B cell (primary cell): Measurements from ENCODE around the gene STUM. TPM values are rescaled to one million over a fixed set of nuclear protein-coding genes. Genes with fewer than 3 reads are reported as not detected.

Experiments used
- ATAC-seq: fragments of 200-7000 bp; cut with Tn5 transposase; one replicate; pipeline ENCODE4 v1.10.0; 2021; ENCODE audit warnings: low read depth, mild to moderate bottlenecking, moderate number of reproducible peaks, moderate library complexity
- CTCF ChIA-PET: fragments of 350-600 bp; sonication (Branson Sonifier 250); formaldehyde crosslinking; loops from one replicate; lab custom pipeline; 2021; ENCODE audit warnings: antibody characterized with exemption, inconsistent platforms; lab: Charles Lee
- POLR2A ChIA-PET: fragments of 350-600 bp; sonication (Branson Sonifier 250); formaldehyde crosslinking; loops from one replicate; lab custom pipeline; 2021; ENCODE audit warnings: antibody characterized with exemption; lab: Charles Lee
- DNase-seq: peaks from one replicate; pipeline ENCODE4 v3.0.0; 2013
- H2AFZ ChIP-seq: 2 replicates; pipeline ENCODE4 v1.6.1; 2012; ENCODE audit warnings: mild to moderate bottlenecking, low read depth, low read length; ENCODE audit not compliant: insufficient read depth, poor library complexity, severe bottlenecking
- H3K27ac ChIP-seq, 2 donors: 1 replicate in 1 of 2; 2 replicates in 1 of 2; pipeline ENCODE4 v1.5.1; 2012 to 2013; ENCODE audit warnings: low read length in 2 of 2, mild to moderate bottlenecking in 2 of 2, moderate library complexity in 1 of 2
- H3K27me3 ChIP-seq, 4 experiments: fragments of 200-600 bp in 1 of 4; sonication (generic) in 1 of 4; replicated peaks in 1 of 4; 1 replicate in 2 of 4; 2 replicates in 2 of 4; pipeline versions ENCODE4 v1.6.1 to v1.7.0; 2013 to 2016; ENCODE audit warnings: low read length in 3 of 4, mild to moderate bottlenecking in 2 of 4, mixed read lengths in 1 of 4, moderate library complexity in 1 of 4; ENCODE audit not compliant: insufficient read depth in 4 of 4, control insufficient read depth in 3 of 4; ENCODE audit errors: control extremely low read depth in 1 of 4
- H3K36me3 ChIP-seq, 2 experiments: replicated peaks in 1 of 2; 1 replicate in 1 of 2; 2 replicates in 1 of 2; pipeline versions ENCODE4 v1.6.1 to v1.7.1; 2013; ENCODE audit warnings: low read length in 1 of 2; ENCODE audit not compliant: insufficient read depth in 2 of 2, control insufficient read depth in 1 of 2; ENCODE audit errors: control extremely low read depth in 1 of 2, extremely low read depth in 1 of 2
- H3K4me1 ChIP-seq, 2 donors: fragments of 200-600 bp in 1 of 2; sonication (generic) in 1 of 2; 1 replicate in 1 of 2; 2 replicates in 1 of 2; pipeline versions ENCODE4 v1.5.1 to v1.6.1; 2013 to 2017; ENCODE audit warnings: low read length in 2 of 2; ENCODE audit not compliant: control insufficient read depth in 2 of 2, insufficient read depth in 2 of 2
- H3K4me2 ChIP-seq: replicated peaks from 2 replicates; pipeline ENCODE3; 2012; ENCODE audit warnings: mild to moderate bottlenecking, low read depth, low read length; ENCODE audit not compliant: poor library complexity, severe bottlenecking
- H3K4me3 ChIP-seq, 5 experiments: fragments of 200-600 bp in 1 of 5; sonication (generic) in 1 of 5; 1 replicate in 3 of 5; 2 replicates in 2 of 5; pipeline versions ENCODE4 v1.5.1 to v1.7.0; 2011 to 2016; ENCODE audit warnings: low read length in 4 of 5, mild to moderate bottlenecking in 4 of 5, low read depth in 2 of 5, control low read depth in 1 of 5, moderate library complexity in 1 of 5; ENCODE audit not compliant: insufficient read depth in 1 of 5; ENCODE audit errors: control extremely low read depth in 1 of 5, extremely low read depth in 1 of 5
- H3K79me2 ChIP-seq: fragments of 200-600 bp; sonication (generic); one replicate; pipeline ENCODE4 v1.6.0; 2016; ENCODE audit warnings: low read length; ENCODE audit not compliant: control insufficient read depth, insufficient read depth
- H3K9ac ChIP-seq: fragments of 200-600 bp; sonication (generic); 2 replicates; pipeline ENCODE4 v1.6.1; 2017; ENCODE audit warnings: mild to moderate bottlenecking, low read length, moderate library complexity
- H3K9me3 ChIP-seq, 3 donors: one replicate each; pipeline versions ENCODE4 v1.6.1 to v1.7.1; 2013; ENCODE audit warnings: low read length in 2 of 3; ENCODE audit not compliant: control insufficient read depth in 2 of 3, insufficient read depth in 1 of 3; ENCODE audit errors: control extremely low read depth in 1 of 3
- H4K20me1 ChIP-seq: 2 replicates; pipeline ENCODE4 v1.6.0; 2012; ENCODE audit warnings: mild to moderate bottlenecking, low read length; ENCODE audit not compliant: insufficient read depth, control insufficient read depth, poor library complexity, severe bottlenecking
- H3K27ac Mint-ChIP-seq: one replicate; pipeline ENCODE4 v1.8.0; 2021; ENCODE audit warnings: mixed read lengths
- H3K27me3 Mint-ChIP-seq: one replicate; pipeline ENCODE4 v1.8.0; 2021; ENCODE audit warnings: mixed read lengths
- H3K4me1 Mint-ChIP-seq: one replicate; pipeline ENCODE4 v1.8.0; 2021; ENCODE audit warnings: mixed read lengths
- H3K4me3 Mint-ChIP-seq: one replicate; pipeline ENCODE4 v1.8.0; 2021; ENCODE audit warnings: mixed read lengths
- H3K9me3 Mint-ChIP-seq: one replicate; pipeline ENCODE4 v1.8.0; 2022; ENCODE audit warnings: mixed read lengths; ENCODE audit not compliant: insufficient read depth
- EZH2 ChIP-seq: IDR thresholded peaks from 2 replicates; pipeline ENCODE4 v1.6.1; 2012; ENCODE audit warnings: borderline replicate concordance, low read depth, mild to moderate bottlenecking, moderate library complexity, low read length; ENCODE audit not compliant: insufficient read depth, poor library complexity, severe bottlenecking
- WGBS: methylation state at CpG from one replicate; pipeline ENCODE4 v1.1.5; 2013; ENCODE audit warnings: missing lambda C conversion rate; ENCODE audit not compliant: insufficient coverage; 5-methylcytosine and 5-hydroxymethylcytosine counted together
- intact Hi-C: fragments of 100-400 bp; cut with micrococcal nuclease; formaldehyde crosslinking; loops from one replicate; pipeline ENCODE4 v1.10.0; 2022
- polyA plus RNA-seq: library from polyadenylated mRNA; depleted of rRNA; stranded (reverse); fragments of >200 nt; gene quantifications from 2 replicates; pipeline ENCODE4 v1.2.3, GENCODE V29; 2012
- total RNA-seq, 2 donors: library from RNA; stranded (reverse); fragments of 120-200 nt in 1 of 2; gene quantifications; 1 replicate in 1 of 2; 2 replicates in 1 of 2; pipeline versions ENCODE4 v1.2.3 to v1.2.4, GENCODE V29; 2013 to 2022
- TF ChIP-seq, protein P1 (sequence below): fragments of 200-600 bp; IDR thresholded peaks from one replicate; pipeline ENCODE4 v1.8.0; 2022; ENCODE audit warnings: antibody characterized with exemption, mild to moderate bottlenecking

Gene STUM
- total and polyA plus RNA-seq, 2 donors (not counting 1 experiment from before 2014, with no cell fraction given): 0.12 to 0.69 TPM

DNA sequence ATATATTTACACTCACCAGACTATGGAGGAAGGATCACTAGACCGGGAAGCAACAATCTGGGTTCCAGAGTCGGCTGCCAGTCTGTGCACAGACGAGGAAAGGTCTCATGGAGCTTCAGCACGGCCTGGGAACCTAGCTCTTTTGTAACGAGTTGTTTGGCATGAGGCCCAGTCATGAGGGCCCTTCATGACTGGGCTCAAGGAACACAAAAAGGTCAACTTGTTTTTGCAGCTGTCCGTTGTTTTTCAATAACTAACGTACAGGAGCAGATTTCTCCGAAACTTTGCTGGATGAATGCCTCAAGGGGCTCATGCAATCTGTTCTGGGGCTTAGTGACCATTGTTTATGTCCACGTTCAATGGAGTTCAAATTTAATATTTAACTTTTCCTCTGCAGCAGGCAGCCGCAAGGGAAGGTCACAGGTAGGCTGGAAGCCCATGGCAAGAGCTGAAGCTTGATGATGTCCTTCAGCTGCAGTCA is 5.9 kb upstream of the STUM start:
- H3K4me1 Mint-ChIP-seq: peaks cover 2% of the 10 kb centered on the region
- TF ChIP-seq EZH2: no peak
- TF ChIP-seq, protein P1, sequence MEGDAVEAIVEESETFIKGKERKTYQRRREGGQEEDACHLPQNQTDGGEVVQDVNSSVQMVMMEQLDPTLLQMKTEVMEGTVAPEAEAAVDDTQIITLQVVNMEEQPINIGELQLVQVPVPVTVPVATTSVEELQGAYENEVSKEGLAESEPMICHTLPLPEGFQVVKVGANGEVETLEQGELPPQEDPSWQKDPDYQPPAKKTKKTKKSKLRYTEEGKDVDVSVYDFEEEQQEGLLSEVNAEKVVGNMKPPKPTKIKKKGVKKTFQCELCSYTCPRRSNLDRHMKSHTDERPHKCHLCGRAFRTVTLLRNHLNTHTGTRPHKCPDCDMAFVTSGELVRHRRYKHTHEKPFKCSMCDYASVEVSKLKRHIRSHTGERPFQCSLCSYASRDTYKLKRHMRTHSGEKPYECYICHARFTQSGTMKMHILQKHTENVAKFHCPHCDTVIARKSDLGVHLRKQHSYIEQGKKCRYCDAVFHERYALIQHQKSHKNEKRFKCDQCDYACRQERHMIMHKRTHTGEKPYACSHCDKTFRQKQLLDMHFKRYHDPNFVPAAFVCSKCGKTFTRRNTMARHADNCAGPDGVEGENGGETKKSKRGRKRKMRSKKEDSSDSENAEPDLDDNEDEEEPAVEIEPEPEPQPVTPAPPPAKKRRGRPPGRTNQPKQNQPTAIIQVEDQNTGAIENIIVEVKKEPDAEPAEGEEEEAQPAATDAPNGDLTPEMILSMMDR: no peak
- H3K4me3 Mint-ChIP-seq: no peak overlapping the region
- Histone ChIP-seq H3K36me3 (no peaks in the 10 kb centered on the region), H3K4me1 (peaks cover 0 to 3% of the 10 kb centered on the region in 2 donors), H2AFZ (no peak overlapping the region), H3K4me2 (no peak overlapping the region), H3K4me3 (no peak overlapping the region), H3K27ac (no peak overlapping the region), H3K79me2 (no peaks in the 10 kb centered on the region), H3K27me3 (peaks cover 0 to 6% (median 0%) of the 10 kb centered on the region in 4 experiments), H4K20me1 (no peaks in the 10 kb centered on the region), H3K9me3 (no peaks in the 10 kb centered on the region), H3K9ac (no peak overlapping the region)
- ATAC-seq (no peak), DNase-seq (no peak)
- H3K27ac Mint-ChIP-seq: no peak overlapping the region
- peaks cover 6% of the 10 kb centered on the region for H3K27me3 Mint-ChIP-seq
- H3K9me3 Mint-ChIP-seq: no peaks in the 10 kb centered on the region
- WGBS: 94% methylated on average over 9 of the region's 10 CpGs
- ChIA-PET CTCF (interaction anchor here (1.5 to 1.6 kb wide), 2 partner anchors 25 to 999 kb away, joined by 3 read pairs; no protein-coding TSS in a partner anchor), POLR2A (no interaction called here)
- intact Hi-C loops: loop anchor here (10.0 kb wide), 1 partner anchor 202 kb away; no protein-coding TSS in a partner anchor

DNA sequence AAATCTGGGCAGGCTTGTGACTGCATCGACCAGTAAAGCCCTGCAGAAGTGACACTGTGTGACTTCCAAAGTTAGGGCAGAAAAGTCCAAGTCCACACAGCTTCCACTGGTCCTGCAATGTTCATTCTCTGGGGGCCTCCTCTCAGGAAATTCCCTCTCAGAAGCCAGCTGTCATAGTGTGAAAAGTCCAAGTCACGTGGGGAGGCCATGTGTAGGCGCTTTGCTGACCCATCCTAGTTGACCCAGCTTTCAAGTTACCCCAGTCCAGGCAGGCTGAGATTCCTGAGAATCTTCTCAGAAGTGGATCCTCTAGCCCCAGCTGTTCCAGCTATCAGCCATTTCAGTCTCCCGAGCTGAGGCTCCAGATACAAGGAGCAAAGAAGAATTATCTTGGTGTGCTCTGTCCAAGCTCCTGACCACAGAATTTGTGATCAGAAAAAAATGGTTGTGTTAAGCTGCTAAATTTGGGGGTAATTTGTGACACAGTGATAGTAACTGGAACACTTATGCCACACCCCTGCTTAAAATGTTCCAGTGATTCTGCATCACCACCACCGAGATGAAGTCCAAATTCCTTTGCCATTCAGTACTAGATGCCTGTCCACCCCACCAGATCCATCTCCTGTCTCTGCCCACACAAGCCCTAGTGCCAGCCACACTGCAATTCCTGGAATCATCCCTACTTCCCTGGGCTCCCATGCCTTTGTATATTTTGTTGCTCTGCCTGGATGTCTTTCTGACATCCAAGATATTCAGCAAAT is 2.5 kb upstream of the STUM start:
- Mint-ChIP-seq H3K9me3 (no peaks in the 10 kb centered on the region), H3K4me1 (peaks cover 21% of the 10 kb centered on the region)
- CTCF ChIA-PET: interaction anchor here (0.6 to 5.6 kb wide), 7 partner anchors 10 to 421 kb away, joined by 3 to 33 read pairs (median 6); partner anchors contain the start of gene PARP1

More for the DNA sequence above, 2.5 kb upstream of the STUM start:
- H2AFZ ChIP-seq: no peak overlapping the region
- ATAC-seq (no peak), DNase-seq (no peak)
- no peak overlapping the region for H3K27ac ChIP-seq
- no peaks in the 10 kb centered on the region for H3K9me3 ChIP-seq
- H3K27me3 Mint-ChIP-seq: peaks cover 9% of the 10 kb centered on the region
- H3K4me1 ChIP-seq: peaks cover 22 to 24% of the 10 kb centered on the region in 2 donors
- H3K27ac Mint-ChIP-seq: no peak overlapping the region
- no peak overlapping the region for H3K4me2 ChIP-seq
- intact Hi-C loops: loop anchor here (2.0 to 10.0 kb wide), 5 partner anchors 63 to 996 kb away; partner anchors contain the start of gene PARP1
- no peak overlapping the region for H3K4me3 ChIP-seq
- H3K27me3 ChIP-seq: peaks cover 0 to 31% (median 4%) of the 10 kb centered on the region in 4 experiments
- WGBS: 91% methylated on average over 5 of the region's 5 CpGs
- POLR2A ChIA-PET: no interaction called here
- H4K20me1 ChIP-seq: no peaks in the 10 kb centered on the region
- H3K79me2 ChIP-seq: no peaks in the 10 kb centered on the region
- H3K4me3 Mint-ChIP-seq: no peak overlapping the region
- H3K9ac ChIP-seq: no peak overlapping the region
- no peak for TF ChIP-seq EZH2
- TF ChIP-seq, protein P1: no peak
- no peaks in the 10 kb centered on the region for H3K36me3 ChIP-seq
